IMR-90 (cell line): Measurements from ENCODE around the gene GBF1. TPM values are rescaled to one million over a fixed set of nuclear protein-coding genes. Genes with fewer than 3 reads are reported as not detected.

Source experiments
- ATAC-seq: fragments of 200-7000 bp; cut with Tn5 transposase; 2 replicates; pipeline ENCODE4 v1.9.1; 2020; ENCODE audit warnings: low read depth, mild to moderate bottlenecking, moderate library complexity
- BruUV-seq: library from RNA; stranded (reverse); fragments of 400-500 nt; replicated peaks from 2 replicates; lab custom pipeline; 2021; lab: Mats Ljungman, UMichigan
- CTCF ChIA-PET: fragments of 300-600 bp; formaldehyde crosslinking; extraction: SDS; loops from one replicate; lab custom pipeline; 2021; ENCODE audit warnings: antibody characterized with exemption; lab: Yijun Ruan, JAX
- POLR2A ChIA-PET: fragments of 300-600 bp; sonication (Branson Sonifier 250); formaldehyde crosslinking; loops from one replicate; lab custom pipeline; 2022; ENCODE audit warnings: antibody characterized with exemption; ENCODE audit not compliant: unreplicated experiment; lab: Charles Lee
- DNase-seq: peaks from one replicate; pipeline ENCODE4 v3.0.0; 2013
- H2AFZ ChIP-seq: replicated peaks from 2 replicates; pipeline ENCODE3; 2013; ENCODE audit warnings: low read length, mild to moderate bottlenecking; ENCODE audit not compliant: poor library complexity
- H2AK5ac ChIP-seq: 2 replicates; pipeline ENCODE4 v1.6.1; 2013; ENCODE audit warnings: low read depth, low read length, inconsistent platforms
- H2AK9ac ChIP-seq: replicated peaks from 2 replicates; pipeline ENCODE3; 2013; ENCODE audit warnings: mild to moderate bottlenecking, low read depth, low read length, moderate library complexity; ENCODE audit not compliant: poor library complexity
- H2BK120ac ChIP-seq: 2 replicates; pipeline ENCODE4 v1.6.1; 2013; ENCODE audit warnings: low read depth, low read length, inconsistent platforms
- H2BK15ac ChIP-seq: 3 replicates; pipeline ENCODE4 v1.6.1; 2013; ENCODE audit warnings: low read depth, low read length, inconsistent platforms
- H2BK20ac ChIP-seq: 2 replicates; pipeline ENCODE4 v1.6.1; 2013; ENCODE audit warnings: low read depth, mild to moderate bottlenecking, inconsistent platforms, low read length, moderate library complexity
- H2BK5ac ChIP-seq: 2 replicates; pipeline ENCODE4 v1.6.1; 2013; ENCODE audit warnings: mild to moderate bottlenecking, low read depth, low read length, inconsistent platforms; ENCODE audit not compliant: poor library complexity, severe bottlenecking
- H3K14ac ChIP-seq: replicated peaks from 2 replicates; pipeline ENCODE4 v1.6.1; 2013; ENCODE audit warnings: low read depth, low read length, inconsistent platforms
- H3K18ac ChIP-seq: 2 replicates; pipeline ENCODE4 v1.6.1; 2013; ENCODE audit warnings: low read depth, low read length, control low read depth
- H3K23ac ChIP-seq: 2 replicates; pipeline ENCODE4 v1.6.1; 2013; ENCODE audit warnings: low read depth, low read length, inconsistent platforms
- H3K27ac ChIP-seq: 2 replicates; pipeline ENCODE4 v1.5.1; 2013; ENCODE audit warnings: mild to moderate bottlenecking, control low read depth, low read length; ENCODE audit not compliant: insufficient read depth
- H3K27me3 ChIP-seq: 2 replicates; pipeline ENCODE4 v1.6.1; 2013; ENCODE audit warnings: low read length; ENCODE audit not compliant: control insufficient read depth, insufficient read depth
- H3K36me3 ChIP-seq: 2 replicates; pipeline ENCODE4 v1.6.1; 2013; ENCODE audit warnings: low read length, mixed read lengths; ENCODE audit not compliant: control insufficient read depth, insufficient read depth
- H3K4ac ChIP-seq: 2 replicates; pipeline ENCODE4 v1.6.1; 2013; ENCODE audit warnings: low read depth, low read length, inconsistent platforms
- H3K4me1 ChIP-seq: 2 replicates; pipeline ENCODE4 v1.6.1; 2013; ENCODE audit warnings: low read length, mixed read lengths; ENCODE audit not compliant: control insufficient read depth, insufficient read depth
- H3K4me2 ChIP-seq: 2 replicates; pipeline ENCODE4 v1.6.1; 2013; ENCODE audit warnings: low read depth, mild to moderate bottlenecking, control low read depth, low read length, moderate library complexity
- H3K4me3 ChIP-seq: 2 replicates; pipeline ENCODE4 v1.5.1; 2013; ENCODE audit warnings: low read depth, mild to moderate bottlenecking, control low read depth, low read length, moderate library complexity; ENCODE audit not compliant: insufficient read depth
- H3K56ac ChIP-seq: 2 replicates; pipeline ENCODE4 v1.6.1; 2013; ENCODE audit warnings: low read length, inconsistent platforms; ENCODE audit not compliant: insufficient read depth; ENCODE audit errors: extremely low read depth
- H3K79me1 ChIP-seq, 2 experiments: 2 replicates each; pipeline ENCODE4 v1.6.1; 2013; ENCODE audit warnings: low read length in 2 of 2, inconsistent platforms in 1 of 2, low read depth in 1 of 2
- H3K9ac ChIP-seq: 2 replicates; pipeline ENCODE4 v1.6.1; 2013; ENCODE audit warnings: low read depth, low read length, control low read depth
- H3K9me1 ChIP-seq: 2 replicates; pipeline ENCODE4 v1.6.1; 2013; ENCODE audit warnings: low read length, inconsistent platforms; ENCODE audit not compliant: insufficient read depth
- H3K9me3 ChIP-seq: 2 replicates; pipeline ENCODE4 v1.6.1; 2013; ENCODE audit warnings: low read length; ENCODE audit not compliant: control insufficient read depth, insufficient read depth
- H4K20me1 ChIP-seq: 2 replicates; pipeline ENCODE4 v1.6.1; 2013; ENCODE audit warnings: low read length, inconsistent platforms; ENCODE audit not compliant: insufficient read depth
- H4K5ac ChIP-seq: 2 replicates; pipeline ENCODE4 v1.6.1; 2013; ENCODE audit warnings: mild to moderate bottlenecking, low read depth, low read length, control low read depth
- H4K8ac ChIP-seq, 2 experiments: 2 replicates each; pipeline ENCODE4 v1.6.1; 2013; ENCODE audit warnings: low read depth in 2 of 2, low read length in 2 of 2, control low read depth in 1 of 2, inconsistent platforms in 1 of 2
- H4K91ac ChIP-seq: 2 replicates; pipeline ENCODE4 v1.6.1; 2013; ENCODE audit warnings: low read depth, low read length, inconsistent platforms; ENCODE audit not compliant: insufficient read depth
- BHLHE40 ChIP-seq: fragments of 150-350 bp; IDR thresholded peaks from 2 replicates; pipeline ENCODE4 v1.6.1; 2016; ENCODE audit warnings: mild to moderate bottlenecking, low read depth, low read length
- MAFK ChIP-seq: IDR thresholded peaks from 2 replicates; pipeline ENCODE4 v1.6.1; 2012; ENCODE audit warnings: low read depth, low read length, improper control_type of control experiment
- RAD21 ChIP-seq: IDR thresholded peaks from 2 replicates; pipeline ENCODE4 v1.6.1; 2012; ENCODE audit warnings: low read length, improper control_type of control experiment
- RCOR1 ChIP-seq: IDR thresholded peaks from 2 replicates; pipeline ENCODE4 v1.6.1; 2012; ENCODE audit warnings: mild to moderate bottlenecking, low read length, improper control_type of control experiment; ENCODE audit not compliant: insufficient replicate concordance
- SMC3 ChIP-seq: fragments of 150-350 bp; IDR thresholded peaks from 2 replicates; pipeline ENCODE4 v1.6.1; 2016; ENCODE audit warnings: low read depth, mild to moderate bottlenecking, antibody characterized with exemption, low read length, moderate library complexity
- WGBS, 2 experiments: methylation state at CpG; one replicate each; pipeline versions ENCODE4 v1.1.5 to v1.1.7; 2013; ENCODE audit warnings: missing lambda C conversion rate in 2 of 2; ENCODE audit not compliant: insufficient read length in 1 of 2; ENCODE audit errors: extremely low coverage in 2 of 2; 5-methylcytosine and 5-hydroxymethylcytosine counted together
- dilution Hi-C: fragments of 300-500 bp; cut with HindIII; formaldehyde crosslinking; loops from one replicate; pipeline ENCODE4 v1.14.3; 2018; ENCODE audit warnings: low sequenced_read_pairs; ENCODE audit not compliant: unreplicated experiment
- in situ Hi-C: fragments of 300-500 bp; cut with MboI; formaldehyde crosslinking; loops from 3 replicates; pipeline ENCODE4 v1.14.3; 2019; ENCODE audit warnings: low sequenced_read_pairs, inconsistent platforms, mixed read lengths
- intact Hi-C: fragments of 100-400 bp; cut with micrococcal nuclease; formaldehyde crosslinking; loops from 2 replicates; pipeline ENCODE4 v1.10.0; 2022
- polyA plus RNA-seq, 3 experiments: library from polyadenylated mRNA; depleted of rRNA; stranded (reverse); fragments of >200 nt; gene quantifications; 2 replicates each; pipeline ENCODE4 v1.2.3, GENCODE V29; 2012; ENCODE audit warnings: low replicate concordance in 1 of 3
- total RNA-seq: library from RNA; depleted of rRNA; stranded (reverse); fragments of >200 nt; gene quantifications from 2 replicates; pipeline ENCODE4 v1.2.3, GENCODE V29; 2012
- TF ChIP-seq, protein P1 (sequence below): conservative IDR thresholded peaks from 2 replicates; pipeline ENCODE4 v1.5.1; 2012; ENCODE audit warnings: mild to moderate bottlenecking, low read depth, low read length, improper control_type of control experiment
- TF ChIP-seq, protein P2 (sequence below): fragments of 150-350 bp; IDR thresholded peaks from 2 replicates; pipeline ENCODE4 v1.6.1; 2016; ENCODE audit warnings: low read depth, mild to moderate bottlenecking, low read length, moderate library complexity, borderline replicate concordance

GBF1 gene
- total and polyA plus RNA-seq, 2 of the 4 experiments (the other 2 are of a cell fraction): 38.7 to 40.1 TPM

DNA sequence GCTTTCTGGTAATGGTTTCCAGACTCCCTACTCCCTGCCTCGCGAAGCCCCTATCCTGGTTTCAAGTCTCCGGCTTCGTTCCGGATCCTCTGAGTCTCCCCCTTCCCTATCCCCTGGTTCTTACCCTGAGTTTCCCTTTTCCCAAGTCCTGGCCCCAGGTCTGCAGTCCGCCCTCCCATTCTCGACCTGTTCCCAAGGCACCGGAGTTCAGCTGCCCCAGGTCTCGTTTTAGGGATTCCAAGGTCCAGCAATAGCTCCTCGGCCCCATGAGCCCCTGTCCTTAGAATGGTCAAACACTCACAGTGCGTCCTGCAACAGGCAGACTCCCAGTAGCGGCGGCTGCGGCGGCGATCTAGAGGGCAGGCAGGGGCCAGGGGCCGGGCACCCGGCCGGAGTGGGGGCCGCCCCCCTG, 4.3 kb upstream of the GBF1 start:
- H2BK20ac ChIP-seq: no peak overlapping the region
- H2AK9ac ChIP-seq: peak overlapping the region; percentile 31
- no peaks in the 10 kb centered on the region for H3K36me3 ChIP-seq
- no TSS peak for BruUV-seq
- H3K56ac ChIP-seq: no peak overlapping the region
- peaks cover 36% of the 10 kb centered on the region for H3K27me3 ChIP-seq
- ChIA-PET CTCF (interaction anchor here (1.3 kb wide), 1 partner anchor 9 kb away, joined by 5 read pairs; no protein-coding TSS in a partner anchor), POLR2A (no interaction called here)
- no peak overlapping the region for H2BK15ac ChIP-seq
- peak overlapping the region; percentile 65 for H3K4me3 ChIP-seq
- ATAC-seq (peak; percentile 6), DNase-seq (no peak)
- H4K5ac ChIP-seq: no peak overlapping the region
- no peak overlapping the region for H3K23ac ChIP-seq
- peaks cover 19% of the 10 kb centered on the region for H3K9me1 ChIP-seq
- intact Hi-C loops: no loop called here
- no peak overlapping the region for H2BK5ac ChIP-seq
- H3K14ac ChIP-seq: no peak overlapping the region
- no peak overlapping the region for H2BK120ac ChIP-seq
- in situ Hi-C loops: no loop called here
- H3K4me2 ChIP-seq: peak overlapping the region; percentile 84
- peak overlapping the region; percentile 92 for H2AFZ ChIP-seq
- H4K8ac ChIP-seq: no peak overlapping the region
- H4K20me1 ChIP-seq: peaks cover 6% of the 10 kb centered on the region
- H2AK5ac ChIP-seq: no peak overlapping the region
- dilution Hi-C loops: no loop called here
- no peak overlapping the region for H3K27ac ChIP-seq
- no peak overlapping the region for H4K91ac ChIP-seq
- peaks cover 0 to 30% of the 10 kb centered on the region in 2 experiments; a peak in 2 of 4 replicates for H3K79me1 ChIP-seq
- peaks cover 10% of the 10 kb centered on the region for H3K4me1 ChIP-seq
- no peak overlapping the region for H3K4ac ChIP-seq
- TF ChIP-seq BHLHE40 (no peak), SMC3 (no peak), RCOR1 (no peak), RAD21 (no peak), MAFK (no peak)
- TF ChIP-seq, protein P1, sequence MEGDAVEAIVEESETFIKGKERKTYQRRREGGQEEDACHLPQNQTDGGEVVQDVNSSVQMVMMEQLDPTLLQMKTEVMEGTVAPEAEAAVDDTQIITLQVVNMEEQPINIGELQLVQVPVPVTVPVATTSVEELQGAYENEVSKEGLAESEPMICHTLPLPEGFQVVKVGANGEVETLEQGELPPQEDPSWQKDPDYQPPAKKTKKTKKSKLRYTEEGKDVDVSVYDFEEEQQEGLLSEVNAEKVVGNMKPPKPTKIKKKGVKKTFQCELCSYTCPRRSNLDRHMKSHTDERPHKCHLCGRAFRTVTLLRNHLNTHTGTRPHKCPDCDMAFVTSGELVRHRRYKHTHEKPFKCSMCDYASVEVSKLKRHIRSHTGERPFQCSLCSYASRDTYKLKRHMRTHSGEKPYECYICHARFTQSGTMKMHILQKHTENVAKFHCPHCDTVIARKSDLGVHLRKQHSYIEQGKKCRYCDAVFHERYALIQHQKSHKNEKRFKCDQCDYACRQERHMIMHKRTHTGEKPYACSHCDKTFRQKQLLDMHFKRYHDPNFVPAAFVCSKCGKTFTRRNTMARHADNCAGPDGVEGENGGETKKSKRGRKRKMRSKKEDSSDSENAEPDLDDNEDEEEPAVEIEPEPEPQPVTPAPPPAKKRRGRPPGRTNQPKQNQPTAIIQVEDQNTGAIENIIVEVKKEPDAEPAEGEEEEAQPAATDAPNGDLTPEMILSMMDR: no peak
- TF ChIP-seq, protein P2, sequence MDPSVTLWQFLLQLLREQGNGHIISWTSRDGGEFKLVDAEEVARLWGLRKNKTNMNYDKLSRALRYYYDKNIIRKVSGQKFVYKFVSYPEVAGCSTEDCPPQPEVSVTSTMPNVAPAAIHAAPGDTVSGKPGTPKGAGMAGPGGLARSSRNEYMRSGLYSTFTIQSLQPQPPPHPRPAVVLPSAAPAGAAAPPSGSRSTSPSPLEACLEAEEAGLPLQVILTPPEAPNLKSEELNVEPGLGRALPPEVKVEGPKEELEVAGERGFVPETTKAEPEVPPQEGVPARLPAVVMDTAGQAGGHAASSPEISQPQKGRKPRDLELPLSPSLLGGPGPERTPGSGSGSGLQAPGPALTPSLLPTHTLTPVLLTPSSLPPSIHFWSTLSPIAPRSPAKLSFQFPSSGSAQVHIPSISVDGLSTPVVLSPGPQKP: no peak
- no peaks in the 10 kb centered on the region for H3K9me3 ChIP-seq
- no peak overlapping the region for H3K9ac ChIP-seq
- no peak overlapping the region for H3K18ac ChIP-seq
- 4% methylated on average over 18 of the region's 20 CpGs; no CpG with 5 or more reads in 1 of the 2 experiments for WGBS, 2 experiments
